ENCODE data around the gene MBD6.

DNA sequence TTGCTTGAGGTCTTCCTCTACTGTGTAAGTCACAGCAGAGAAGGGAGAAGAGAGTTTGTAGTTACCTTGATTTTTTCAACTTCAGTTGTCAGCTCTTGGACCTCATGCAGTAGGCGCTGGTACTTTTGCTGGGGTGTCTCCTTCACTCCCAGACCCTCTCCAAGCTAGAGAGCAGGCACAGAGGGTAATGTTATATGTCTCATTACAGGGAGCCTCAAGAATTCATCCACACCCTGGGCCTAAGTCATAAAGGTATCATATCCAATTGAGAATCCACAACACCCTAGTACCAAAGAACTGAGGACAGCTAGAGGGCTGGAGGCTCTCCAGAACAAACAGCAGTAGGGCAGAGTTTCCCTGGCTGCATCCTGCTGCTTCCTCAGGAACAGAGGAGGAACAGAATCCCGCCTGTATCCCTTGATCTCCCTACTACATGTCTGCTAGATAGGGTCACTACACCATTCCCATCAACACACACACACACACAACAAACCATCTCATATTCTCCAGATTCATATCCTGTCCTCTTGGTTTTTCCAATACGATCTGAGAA is 12.4 kb downstream of the MBD6 start:
- TF ChIP-seq SUZ12 (IDR thresholded peaks at IDR 0.05; ENCODE audit: extremely low read depth, insufficient read depth, insufficient read length) (no peak), YY1 (IDR thresholded peaks at IDR 0.05; ENCODE audit: insufficient read depth, insufficient read length) (no peak), ZNF274 (IDR thresholded peaks at IDR 0.05; ENCODE audit: low read depth, low read length) (no peak)
